Measurements from ENCODE around the gene IGF1R.

The IGF1R gene

DNA sequence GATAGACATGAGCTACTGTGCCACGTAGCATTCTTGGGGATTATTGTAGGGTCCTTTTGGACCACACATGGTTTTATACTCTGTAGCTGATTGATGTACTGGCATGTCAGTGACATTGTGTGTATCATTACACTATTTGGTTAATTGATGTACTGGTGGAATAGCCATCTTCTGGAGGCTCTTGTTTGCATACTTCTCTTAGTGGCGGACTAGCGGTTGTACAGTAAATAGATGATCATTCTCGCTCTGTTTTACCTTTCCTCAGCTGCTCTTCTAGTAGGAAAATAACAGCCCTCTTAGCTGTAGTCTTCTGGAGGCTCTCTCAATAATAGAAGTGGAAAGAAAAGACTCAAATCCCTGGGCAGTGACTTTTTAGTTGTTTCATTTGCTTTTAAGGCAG, 24.8 kb downstream of the IGF1R start:
- no peak for TF ChIP-seq CTCF (IDR thresholded peaks at IDR 0.05; ENCODE audit: low read depth, low read length)
- Histone ChIP-seq H3K27me3 (no peaks in the 10 kb centered on the region), H3K9me3 (no peaks in the 10 kb centered on the region), H3K4me3 (ENCODE audit: low read depth, low read length) (no peak overlapping the region), H3K4me1 (peaks cover 26% of the 10 kb centered on the region), H3K36me3 (peaks cover 16% of the 10 kb centered on the region)
- no peak for DNase-seq

DNA sequence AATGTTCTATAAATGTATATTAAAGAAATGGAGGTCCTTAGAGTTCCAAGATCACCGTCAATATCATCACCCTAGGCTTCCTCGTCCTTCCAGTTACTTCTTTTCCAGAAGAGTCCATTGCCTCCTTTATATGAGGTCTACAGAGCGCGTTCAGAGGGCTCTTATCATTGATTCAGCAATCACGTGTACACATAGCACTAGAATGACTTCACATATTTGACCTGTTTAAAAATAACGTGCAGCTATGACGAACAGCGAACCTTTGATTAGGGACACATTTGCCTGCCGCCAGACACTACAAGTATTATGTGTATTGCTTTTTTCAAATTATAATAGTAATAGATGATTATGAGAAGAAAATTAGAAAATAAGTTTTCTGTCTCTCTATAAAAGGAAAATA, 26.0 kb downstream of the IGF1R start:
- H3K36me3 ChIP-seq = peaks cover 8% of the 10 kb centered on the region
- peaks cover 23% of the 10 kb centered on the region for H3K4me1 ChIP-seq
- H3K9me3 ChIP-seq = no peaks in the 10 kb centered on the region
- TF ChIP-seq CTCF (IDR thresholded peaks at IDR 0.05; ENCODE audit: low read depth, low read length) = no peak
- DNase-seq = no peak
- no peaks in the 10 kb centered on the region for H3K27me3 ChIP-seq
- no peak overlapping the region for H3K4me3 ChIP-seq (ENCODE audit: low read depth, low read length)

GRCh38 chr15:98676586-98677270, 28.4 kb downstream of the IGF1R start:
- H3K4me1 ChIP-seq = peaks cover 25% of the 10 kb centered on the region
- DNase-seq = no peak

DNA sequence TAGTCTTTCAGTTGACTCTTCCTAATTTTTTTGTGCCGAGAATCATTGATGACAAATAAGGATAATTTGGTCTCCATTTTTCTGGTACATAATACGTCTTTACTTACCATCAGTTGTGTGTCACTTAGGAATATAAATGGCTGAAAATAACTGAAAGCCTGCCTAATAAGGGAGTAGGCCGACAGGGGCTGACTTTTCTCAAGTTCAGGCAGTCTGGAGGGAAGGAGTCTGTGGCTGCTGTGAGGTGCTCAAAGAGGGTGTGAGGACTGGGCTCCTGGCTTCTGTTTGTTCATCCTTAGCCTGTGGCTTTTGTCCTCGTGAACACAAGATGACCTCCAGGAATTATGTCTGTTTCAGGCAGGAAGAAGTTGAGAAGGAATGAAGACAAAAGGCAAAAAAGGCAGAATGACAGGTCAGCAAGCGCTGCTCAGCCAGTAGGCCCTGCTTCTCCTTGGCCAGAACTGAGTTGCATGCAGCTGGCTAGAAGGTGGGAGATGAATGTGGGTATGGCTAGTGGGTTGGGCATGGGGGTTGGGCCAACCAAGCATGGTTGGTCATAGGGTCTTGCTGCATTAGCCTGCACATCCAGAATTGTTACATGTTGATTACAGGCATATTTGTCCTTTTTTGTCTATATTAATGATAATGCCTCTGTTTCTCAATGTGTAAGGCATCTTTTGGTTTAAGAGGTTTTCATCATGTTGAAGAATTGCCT, 29.2 kb downstream of the IGF1R start:
- H3K4me3 ChIP-seq (ENCODE audit: low read depth, low read length) = no peak overlapping the region
- TF ChIP-seq CTCF (IDR thresholded peaks at IDR 0.05; ENCODE audit: low read depth, low read length) = no peak
- no peaks in the 10 kb centered on the region; the same call in 1 of the 2 replicates for H3K36me3 ChIP-seq
- no peak for DNase-seq
- H3K9me3 ChIP-seq = no peaks in the 10 kb centered on the region
- H3K4me1 ChIP-seq = peaks cover 28% of the 10 kb centered on the region
- no peaks in the 10 kb centered on the region for H3K27me3 ChIP-seq

More at GRCh38 chr15:98676586-98677270, 28.4 kb downstream of the IGF1R start:
- Histone ChIP-seq H3K9me3 (no peaks in the 10 kb centered on the region), H3K27me3 (no peaks in the 10 kb centered on the region), H3K4me3 (ENCODE audit: low read depth, low read length) (no peak overlapping the region), H3K36me3 (peaks cover 2% of the 10 kb centered on the region)
- TF ChIP-seq CTCF (IDR thresholded peaks at IDR 0.05; ENCODE audit: low read depth, low read length) = no peak

- H3K9me3 ChIP-seq = no peaks in the 10 kb centered on the region
- H3K4me3 ChIP-seq (ENCODE audit: low read depth, low read length) = no peak overlapping the region
- TF ChIP-seq CTCF (IDR thresholded peaks at IDR 0.05; ENCODE audit: low read depth, low read length) = no peak
- peaks cover 20% of the 10 kb centered on the region for H3K4me1 ChIP-seq
- no peaks in the 10 kb centered on the region for H3K27me3 ChIP-seq
- no peaks in the 10 kb centered on the region; the same call in 1 of the 2 replicates for H3K36me3 ChIP-seq
- DNase-seq = no peak
These were observed 30.1 kb downstream of the IGF1R start for GRCh38 chr15:98678484-98678883.

- H3K27me3 ChIP-seq = no peaks in the 10 kb centered on the region
- no peak overlapping the region for H3K4me3 ChIP-seq (ENCODE audit: low read depth, low read length)
- TF ChIP-seq CTCF (IDR thresholded peaks at IDR 0.05; ENCODE audit: low read depth, low read length) = no peak
- H3K9me3 ChIP-seq = no peaks in the 10 kb centered on the region
- H3K36me3 ChIP-seq = no peaks in the 10 kb centered on the region; the same call in 1 of the 2 replicates
- peaks cover 22% of the 10 kb centered on the region for H3K4me1 ChIP-seq
- DNase-seq = no peak
These were observed 32.7 kb downstream of the IGF1R start for GRCh38 chr15:98681061-98681460.

All from BE2C (cell line).